CD1c-positive myeloid dendritic cell (primary cell): ENCODE measurements around the gene IGFBP5.

Experiments
- DNase-seq: peaks from one replicate; pipeline ENCODE4 v3.0.0-alpha.2; 2016; ENCODE audit errors: extremely low spot score

The IGFBP5 gene

DNA sequence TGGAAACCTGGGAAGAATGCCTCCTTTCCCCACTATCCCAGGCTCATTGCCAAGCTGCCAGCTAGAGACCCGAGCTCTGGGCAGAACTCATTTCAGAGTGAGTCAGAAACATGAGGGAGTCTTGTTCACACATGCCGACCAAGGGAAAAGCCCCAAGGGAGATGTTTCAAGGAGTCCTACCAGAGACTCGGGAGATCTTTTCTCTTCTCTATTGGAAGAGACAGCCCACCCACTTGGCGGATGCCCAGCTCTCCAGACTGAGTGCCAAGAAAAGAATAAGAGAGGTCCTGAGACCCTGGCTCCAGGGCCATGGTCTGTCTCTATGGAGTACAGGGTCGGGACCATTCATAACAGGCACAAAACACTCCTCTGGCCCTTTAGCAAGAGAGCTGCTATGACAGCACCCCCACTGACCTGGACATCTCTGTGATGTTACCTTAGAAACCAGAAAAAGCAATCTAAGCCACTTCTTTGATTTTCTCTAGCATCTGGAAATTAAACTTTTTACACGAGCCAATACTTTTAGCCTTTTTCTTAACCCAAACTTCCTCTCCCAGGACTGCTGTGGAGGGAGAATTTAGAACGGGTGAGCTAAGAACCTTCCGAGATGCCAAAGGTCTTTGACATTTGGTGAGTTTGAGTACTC is 18.5 kb upstream of the IGFBP5 start:
- no peak for DNase-seq

DNA sequence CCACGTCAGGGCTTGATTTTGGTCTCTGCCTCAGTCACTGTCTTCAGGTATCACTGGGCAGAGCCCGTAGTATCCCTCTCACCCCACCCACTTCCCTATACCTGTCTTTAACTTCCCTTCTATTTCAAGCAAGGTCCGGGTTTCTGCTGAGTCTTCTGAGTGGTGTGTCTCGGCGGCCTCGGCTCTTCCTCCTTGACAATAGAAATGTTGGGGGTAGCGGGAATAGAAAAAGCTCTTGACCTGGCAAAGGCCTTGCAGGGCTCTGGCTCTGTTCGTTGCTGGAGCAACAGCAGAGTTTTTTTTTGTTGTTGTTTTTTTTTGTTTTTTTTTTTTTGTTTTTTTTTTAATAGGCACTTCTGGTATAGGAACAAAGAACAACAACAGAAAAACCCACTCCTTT is 16.0 kb upstream of the IGFBP5 start:
- no peak for DNase-seq

DNA sequence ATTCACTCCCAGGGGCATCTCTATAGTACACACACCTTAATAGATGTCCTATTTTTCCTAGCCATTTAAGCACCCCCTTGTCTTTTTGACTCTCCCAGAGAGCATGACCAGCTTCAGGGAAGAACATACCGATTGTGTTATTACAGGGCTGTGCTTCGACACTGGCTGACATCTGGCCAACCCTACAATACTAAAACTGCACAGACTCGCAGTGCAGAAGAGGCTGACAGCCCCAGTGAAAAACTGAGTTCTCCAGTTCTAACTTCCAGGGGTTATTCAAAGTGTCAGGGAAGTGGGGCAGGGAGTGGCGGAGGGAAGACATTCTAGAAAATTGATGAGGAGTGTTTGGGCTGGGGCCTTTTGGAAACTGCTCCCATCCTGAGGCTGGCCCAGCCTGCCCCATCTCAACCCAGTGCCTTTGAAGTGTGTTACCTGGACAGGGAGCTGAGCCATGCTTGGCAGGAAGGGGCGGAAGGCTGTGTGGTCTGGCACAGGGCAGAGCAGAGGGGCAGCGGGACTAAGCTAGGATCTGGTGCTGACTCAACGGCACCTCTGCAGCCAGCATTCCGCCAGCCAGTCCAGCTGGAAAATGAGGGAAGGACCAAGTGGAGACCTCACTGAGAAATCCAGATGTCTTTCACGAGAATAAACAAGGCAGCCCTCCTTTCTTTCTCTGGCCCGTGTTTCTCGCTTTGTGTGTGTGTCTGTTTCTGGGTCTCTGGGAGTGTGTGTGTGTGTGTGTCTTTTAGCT is 15.4 kb upstream of the IGFBP5 start:
- DNase-seq, result no peak

DNA sequence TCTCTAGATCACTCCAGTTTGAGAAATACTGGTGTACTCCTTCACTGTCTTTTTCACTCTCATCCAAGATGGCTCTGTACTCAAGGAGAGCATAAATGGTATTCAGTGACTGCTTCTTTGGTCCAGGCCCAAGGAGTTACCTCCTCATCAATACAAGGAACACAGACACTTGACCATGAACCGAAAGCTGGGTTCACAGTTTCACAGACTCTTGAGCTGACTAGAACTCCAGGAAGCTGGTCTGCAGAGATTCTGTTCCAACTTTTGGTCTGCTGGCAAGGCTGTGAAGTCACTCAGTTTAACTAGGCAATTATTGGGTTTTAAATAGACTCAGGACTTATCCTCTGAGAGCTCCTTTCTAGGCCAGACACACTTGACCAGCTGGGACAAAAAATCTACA is 7.4 kb upstream of the IGFBP5 start:
- DNase-seq, result no peak

DNA sequence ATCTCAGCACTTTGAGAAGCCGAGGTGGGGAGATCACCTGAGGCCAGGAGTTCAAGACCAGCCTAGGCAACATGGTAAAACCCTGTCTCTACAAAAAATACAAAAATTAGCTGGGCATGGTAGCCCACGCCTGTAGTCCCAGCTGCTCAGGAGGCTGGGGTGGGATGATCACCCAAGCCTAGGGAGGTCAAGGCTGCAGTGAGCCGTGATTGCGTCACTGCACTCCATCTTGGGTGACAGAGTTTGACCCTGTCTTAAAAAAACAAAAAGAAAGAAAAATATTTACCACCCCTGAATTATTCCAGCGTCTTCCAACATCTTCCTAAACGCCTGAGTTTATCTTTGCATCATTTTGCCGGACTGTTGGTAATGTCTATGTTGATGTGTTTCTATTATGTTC is 6.2 kb upstream of the IGFBP5 start:
- no peak for DNase-seq

DNA sequence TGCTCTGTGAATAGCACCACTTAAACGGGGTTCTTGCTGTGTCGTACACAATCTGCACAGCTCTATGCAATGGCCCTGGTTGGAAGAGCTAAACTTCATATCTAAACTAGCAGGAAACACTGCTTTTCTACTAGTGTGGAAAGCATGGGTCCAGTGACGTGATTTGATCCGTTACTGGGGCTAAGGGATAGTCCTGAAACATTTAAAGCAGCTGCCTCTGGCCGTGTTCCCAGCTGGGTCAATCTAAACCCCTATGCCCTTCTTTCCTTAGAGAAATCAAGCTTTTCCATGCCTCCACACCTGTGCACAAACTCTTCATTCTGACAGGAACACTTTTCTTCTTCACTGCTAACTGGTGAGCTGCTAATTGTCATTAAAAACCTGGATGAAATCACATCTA is 5.4 kb upstream of the IGFBP5 start:
- DNase-seq, result no peak

DNA sequence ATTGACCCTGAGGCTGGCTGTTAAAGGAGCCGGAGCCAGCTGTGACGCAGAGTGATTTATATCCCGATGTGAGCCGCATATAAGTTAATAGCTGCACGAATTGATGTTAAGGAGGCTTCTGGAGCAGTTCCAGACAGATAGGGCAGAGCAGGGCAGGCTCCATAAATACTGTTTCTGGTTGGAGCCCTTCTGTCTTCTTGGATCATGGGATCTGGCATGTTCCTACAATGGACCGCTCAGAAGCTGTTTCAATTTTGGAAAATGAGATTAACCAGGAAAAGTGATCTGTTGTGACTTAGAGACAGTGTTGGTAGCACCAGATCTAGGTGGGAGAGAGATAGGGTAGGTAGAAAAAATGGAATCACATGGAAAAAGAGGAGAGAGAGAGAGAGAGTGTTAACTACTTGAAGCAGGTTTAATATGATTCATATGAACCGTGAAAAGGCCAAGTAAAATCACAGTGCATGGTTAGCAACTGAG is 4.8 kb upstream of the IGFBP5 start:
- DNase-seq, result no peak

DNA sequence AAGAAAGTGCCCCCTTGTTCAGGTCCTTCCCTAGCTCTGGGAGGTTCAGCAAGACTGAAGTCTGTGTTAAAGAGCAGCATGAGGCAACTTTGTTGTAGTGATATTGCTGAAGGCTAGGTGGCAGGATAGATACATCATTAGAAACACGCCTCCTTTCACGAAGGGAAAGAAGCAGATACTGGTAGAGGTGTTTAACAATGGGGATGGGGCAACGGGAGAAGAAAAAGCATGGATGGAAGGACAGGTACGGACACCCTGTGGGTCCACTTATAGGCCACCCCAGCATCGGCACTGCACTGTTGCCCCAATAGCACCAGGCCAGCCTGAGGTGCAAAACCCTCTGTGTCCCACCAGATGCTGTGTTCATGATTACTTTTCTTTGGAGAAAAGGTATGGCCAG is 3.5 kb upstream of the IGFBP5 start:
- DNase-seq, result peak; percentile 37

DNA sequence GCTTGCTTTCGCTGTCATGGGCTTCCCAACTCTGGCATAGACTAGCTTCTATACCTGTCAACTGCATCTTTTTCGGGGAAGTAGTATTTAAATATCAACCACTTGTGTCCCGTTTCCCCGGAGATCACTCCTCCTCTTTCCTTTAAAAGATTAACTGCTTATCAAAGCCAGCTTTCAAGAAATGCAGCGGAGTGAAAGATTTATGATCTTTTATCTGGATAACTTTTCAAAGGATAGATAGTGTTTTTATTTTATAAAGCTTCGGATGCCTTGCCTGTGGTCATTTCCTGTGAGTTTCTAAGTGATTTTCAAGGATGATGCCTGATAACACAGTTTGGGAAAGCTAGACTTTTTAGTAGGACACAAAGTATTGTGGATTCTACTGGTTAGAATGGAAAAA is 2.9 kb upstream of the IGFBP5 start:
- DNase-seq, result no peak

DNA sequence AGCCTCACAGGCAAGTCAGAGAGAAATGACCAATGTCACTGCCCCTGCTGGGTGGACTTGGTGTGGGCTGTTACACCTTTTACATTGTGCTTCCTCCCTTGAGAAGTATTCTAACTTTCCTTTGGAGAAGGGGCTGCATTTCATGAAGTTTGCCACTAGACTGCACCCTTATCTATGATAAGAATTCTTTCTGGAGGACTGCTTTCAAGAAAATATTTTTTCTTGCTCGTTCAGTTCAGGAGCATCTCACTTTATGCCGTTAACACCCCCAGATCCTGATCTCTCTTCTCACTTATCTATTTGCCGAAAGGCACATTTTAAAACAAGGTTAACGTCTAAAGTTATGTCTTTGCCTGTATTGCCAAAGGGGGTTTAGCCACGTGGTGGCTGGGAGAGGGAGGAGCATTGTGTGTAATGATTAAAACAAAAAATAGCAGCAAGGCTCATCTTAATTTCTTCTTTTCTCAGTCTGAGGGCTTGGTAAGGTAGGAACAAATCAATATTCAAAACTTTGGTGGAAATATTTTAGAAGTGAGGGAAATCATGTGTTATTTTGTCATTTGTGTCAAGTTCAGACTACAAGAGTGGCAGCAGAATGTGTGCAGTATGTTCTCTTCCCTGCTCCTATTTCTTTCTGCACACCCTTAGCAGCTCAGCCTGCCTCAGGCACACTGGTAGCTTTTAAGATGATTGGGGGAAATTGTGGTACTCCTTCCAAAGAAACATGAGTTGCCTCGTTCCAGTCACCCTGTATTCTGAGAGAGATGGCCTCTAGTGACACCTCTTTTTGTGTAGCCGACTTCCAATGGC is 1.6 kb upstream of the IGFBP5 start:
- DNase-seq, result no peak

DNA sequence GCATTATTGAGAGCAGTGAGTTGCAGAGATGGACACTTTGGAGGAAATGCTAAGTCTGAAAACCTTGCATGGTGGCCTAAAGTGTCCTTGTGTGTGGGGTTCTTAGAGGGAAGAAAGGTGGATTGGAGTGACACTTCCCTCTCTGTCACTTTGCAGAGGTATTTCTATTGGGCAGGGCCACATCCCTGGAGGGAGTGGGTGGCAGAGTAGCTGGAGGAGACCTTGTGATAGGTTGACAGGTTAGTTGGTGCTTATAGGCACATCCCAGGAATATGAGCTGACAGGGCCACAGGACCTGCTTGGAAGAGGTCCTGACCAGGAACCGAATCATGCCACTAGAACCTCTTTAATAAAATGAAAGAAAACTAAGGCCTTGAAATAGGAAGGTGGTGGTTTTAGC is 972 bp upstream of the IGFBP5 start:
- no peak for DNase-seq

DNA sequence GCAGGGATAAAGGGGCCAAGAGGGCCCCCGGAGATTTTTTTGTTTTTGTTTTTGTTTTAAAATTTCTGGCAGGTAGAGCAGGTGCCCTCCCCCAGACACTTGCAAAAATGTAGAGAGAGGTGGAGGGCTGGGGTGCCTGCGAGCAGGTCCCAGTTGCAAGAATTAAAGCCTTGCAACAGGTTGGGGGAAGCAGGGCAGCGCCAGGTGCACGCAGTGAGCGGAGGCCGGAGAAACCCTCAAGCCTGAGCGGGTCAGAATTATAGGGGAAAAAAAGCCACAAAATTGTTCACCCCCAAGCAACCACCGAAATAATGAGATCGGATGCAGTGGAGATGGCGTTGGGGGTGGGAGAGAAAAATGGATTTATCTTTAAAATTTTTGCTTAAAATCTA is 527 bp downstream of the IGFBP5 start:
- no peak for DNase-seq

DNA sequence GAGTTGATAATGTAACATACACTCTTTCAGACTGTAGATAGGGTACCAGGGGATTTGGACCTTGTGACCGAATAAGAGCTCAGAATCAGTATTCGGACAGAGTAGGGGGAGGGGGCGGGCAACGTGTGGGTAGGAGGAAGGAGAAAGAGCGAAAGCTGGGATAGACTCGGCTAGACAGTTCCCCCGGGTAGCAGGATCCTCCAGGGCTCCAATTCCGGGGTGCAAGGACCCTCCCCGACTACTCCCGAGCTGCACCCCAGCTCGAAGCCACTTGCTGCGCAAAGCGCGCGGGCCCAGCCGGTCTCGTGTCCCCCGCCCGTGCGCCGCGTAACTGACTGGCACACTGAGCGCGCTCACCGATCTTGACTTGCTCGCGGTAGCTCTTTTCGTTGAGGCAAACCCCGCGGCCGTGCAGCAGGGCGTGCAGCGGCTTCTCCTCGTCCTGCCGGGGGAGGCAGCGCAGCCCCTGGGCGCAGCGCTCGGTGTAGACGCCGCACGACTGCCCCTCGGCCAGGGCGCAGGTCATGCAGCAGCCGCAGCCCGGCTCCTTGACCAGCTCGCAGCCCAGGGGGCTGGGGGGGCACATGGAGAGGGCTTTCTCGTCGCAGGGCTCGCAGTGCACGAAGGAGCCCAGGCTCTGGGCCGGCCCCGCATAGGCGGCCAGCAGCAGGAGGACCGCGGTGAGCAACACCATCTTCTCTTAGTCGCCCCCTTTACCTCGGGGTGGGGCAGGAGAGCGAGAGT is 1.1 kb downstream of the IGFBP5 start:
- peak; percentile 12 for DNase-seq

DNA sequence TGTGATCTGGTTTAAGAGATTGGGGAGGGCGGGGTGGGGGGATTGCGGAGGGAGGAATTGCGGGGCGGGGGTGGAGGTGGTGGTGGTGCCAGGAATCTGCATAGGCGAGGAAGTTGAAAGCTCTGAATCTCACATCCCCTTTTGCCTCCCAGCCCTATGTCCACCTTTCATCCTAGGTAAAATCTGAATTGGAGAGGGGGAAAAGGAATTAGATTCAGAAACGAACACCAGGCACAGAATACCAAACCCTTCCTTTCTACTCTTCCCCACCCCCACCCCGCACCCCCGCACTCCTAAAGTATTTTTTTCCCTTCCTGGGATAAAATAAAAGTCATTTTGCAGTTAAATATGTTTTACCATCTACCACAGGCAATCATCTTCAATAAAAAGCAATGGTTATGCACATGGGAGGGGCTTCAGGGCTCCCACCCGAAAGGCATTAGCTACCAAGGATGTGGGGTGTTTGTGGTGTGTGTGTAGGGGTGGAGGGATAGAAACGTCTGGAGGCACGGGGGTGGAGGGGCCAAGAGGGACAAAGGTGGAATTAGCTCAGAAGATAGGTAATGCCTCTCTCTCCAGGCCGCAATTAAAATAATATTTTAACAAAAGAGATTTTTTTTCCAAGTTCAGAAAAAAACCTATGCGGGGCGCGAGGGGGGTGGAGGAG is 1.8 kb downstream of the IGFBP5 start:
- no peak for DNase-seq

DNA sequence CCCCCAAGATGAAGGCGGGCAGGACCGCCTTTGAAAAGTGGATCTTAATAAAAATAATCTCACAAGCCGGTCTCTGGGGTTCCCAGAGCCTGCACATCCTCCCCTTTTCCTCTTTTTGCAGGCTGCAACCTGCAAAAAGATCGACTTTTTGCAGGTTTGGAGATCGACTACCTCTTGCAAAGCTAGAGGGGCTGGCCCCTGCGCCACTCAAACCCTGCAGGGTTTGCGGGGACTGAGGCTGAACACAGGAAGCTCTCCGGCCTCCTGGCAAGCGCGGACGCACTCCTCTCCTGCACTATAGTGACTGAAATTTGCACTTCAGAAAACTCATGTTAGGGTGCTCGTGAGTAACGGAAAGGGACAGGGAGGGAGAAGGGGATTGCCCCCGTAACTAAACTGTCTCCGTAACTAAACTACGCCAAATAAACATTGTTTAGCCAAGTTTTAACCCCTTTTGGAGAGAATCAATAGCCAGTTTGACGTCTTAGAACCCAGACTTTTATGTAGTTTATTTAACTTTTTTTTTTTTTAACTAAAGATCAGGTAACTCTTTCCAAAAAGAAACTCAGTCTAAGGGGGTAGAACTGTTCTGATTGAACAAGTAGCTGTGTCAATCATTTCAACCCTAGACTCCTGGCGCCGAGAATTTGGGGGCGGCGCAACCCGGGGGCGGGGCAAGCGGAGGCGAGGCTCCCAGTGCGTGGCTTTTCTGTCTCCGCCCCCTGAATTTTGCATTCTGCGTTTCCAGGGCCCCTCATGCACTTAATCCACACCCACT is 2.5 kb downstream of the IGFBP5 start:
- peak; percentile 15 for DNase-seq

DNA sequence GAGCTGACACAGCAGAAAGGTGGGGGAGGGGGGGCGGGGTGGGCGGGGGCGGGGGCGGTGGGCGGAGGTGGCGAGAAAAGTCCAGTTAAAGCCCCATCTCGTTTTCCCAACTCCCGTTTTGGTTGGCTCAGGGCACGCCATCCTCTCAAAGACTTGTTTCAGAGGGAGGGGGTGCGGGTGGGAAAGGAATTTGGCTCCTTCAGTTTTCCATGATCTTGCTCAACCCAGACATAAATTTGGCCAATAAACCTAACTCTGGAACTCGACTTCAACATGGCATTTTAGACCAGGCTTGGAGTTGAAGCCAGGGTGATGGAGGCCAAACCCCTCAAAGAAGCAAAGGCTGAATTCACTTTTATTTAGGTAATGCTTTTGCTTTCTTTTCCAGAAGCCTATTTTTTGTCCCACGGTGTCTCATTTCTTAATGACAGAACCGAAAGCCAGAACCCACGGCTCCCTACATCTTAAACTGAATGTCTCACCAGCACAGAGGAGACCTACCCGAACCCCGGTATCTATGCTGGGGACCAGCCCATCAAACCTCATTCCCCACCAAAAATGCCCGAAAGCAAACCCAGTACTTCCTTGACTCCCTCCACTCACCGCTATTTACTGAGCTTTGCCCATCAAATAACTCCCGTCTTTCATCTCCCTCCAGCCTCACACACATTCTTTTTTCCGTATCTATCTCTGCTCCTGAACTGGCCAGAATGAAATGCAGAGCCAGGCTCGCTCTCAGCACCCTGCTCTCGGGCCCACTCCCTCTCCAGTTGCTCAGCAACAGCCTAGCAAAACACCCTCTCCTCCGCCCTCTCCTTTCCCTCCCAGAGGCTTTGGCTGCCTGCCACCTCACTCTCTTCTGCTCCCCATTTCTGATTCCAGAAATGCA is 4.3 kb downstream of the IGFBP5 start:
- no peak for DNase-seq

DNA sequence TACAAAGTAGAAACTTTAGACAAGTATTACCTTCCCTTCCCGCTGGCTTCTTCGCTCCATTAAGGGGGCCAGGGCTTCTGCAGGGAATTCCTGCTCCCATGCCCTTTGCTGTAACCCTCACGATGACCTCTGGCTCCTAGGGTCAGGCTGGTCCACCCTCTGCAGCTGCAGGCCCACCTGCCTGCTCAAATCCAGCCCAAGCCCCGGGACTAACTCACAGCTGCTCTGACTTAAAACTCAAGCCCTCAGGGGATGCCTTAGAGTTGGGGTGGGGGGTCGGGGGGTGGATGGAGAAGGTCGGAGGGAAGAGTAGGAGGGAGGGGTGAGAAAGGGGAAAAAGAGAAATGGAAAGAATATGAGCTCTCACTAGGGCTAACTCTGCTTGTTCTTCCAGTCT is 4.9 kb downstream of the IGFBP5 start:
- DNase-seq, result no peak

DNA sequence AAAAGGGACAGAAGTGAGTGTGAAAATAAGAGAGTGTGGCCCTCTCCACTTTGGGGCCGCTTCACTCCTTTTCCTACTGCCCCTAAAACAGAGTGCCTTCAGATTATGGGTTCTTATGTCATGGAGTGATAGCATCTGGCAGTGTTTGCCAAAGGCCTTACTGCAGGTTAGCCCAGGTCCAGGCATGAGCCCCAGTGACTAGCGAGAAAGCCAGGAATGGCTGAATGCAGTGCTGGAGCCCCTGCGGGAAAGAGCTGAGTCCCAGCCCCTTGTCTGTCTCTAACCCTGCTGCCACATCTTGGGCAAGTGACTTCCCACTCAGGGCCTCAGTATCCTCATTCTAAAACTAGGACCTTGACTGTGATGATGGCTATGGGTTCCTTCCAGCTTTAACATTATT is 6.0 kb downstream of the IGFBP5 start:
- no peak for DNase-seq

DNA sequence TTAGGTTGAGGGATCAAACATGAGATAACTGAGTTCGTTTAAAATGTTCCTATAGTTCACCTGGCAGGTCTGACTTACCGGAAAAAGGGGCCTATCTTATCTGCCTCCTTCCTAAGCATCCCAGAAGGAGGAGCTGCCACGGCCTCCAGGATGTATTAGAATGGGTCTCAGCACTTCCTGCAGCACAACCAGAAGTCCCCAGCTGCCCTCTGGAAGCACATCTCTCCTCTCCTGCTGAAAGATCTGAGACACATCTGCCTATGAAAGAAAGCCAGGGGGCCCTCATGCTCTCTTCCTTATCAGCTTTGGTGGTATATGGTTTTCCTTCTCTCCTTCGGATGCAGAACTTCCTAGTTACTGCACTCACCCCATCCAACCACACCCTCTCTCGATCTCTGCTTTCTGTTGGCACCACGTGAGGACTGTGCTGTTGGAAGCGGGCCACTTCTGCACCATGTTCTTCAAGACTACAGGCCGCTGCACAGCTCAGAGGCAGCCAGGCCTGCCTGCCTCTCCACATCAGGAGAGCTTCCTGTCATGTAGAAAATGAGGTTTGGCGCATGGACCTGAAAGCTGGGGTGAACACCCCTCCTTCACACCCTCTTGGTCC is 6.5 kb downstream of the IGFBP5 start:
- no peak for DNase-seq
